Smooth muscle cell of trachea (primary cell): ENCODE data around the gene E2F6. TPM values are rescaled to one million over a fixed set of nuclear protein-coding genes. Genes with fewer than 3 reads are reported as not detected.

Source experiments
- total RNA-seq: library from RNA; depleted of rRNA; stranded (reverse); fragments of >200 nt; gene quantifications from 2 replicates; pipeline ENCODE4 v1.2.1, GENCODE V29; 2014

The E2F6 gene
- total RNA-seq: 8.4 and 10.3 TPM in 2 replicates

GRCh38 chr2:11465485-11466306 is at the start of gene E2F6:
TSS of gene E2F6 (minus strand) at chr2:11466161. CDS start at chr2:11465879, 282 bp downstream.

Other genes with a start within 250 kb of the E2F6 start
- gene ROCK2, start 121.5 kb downstream of the E2F6 start, total RNA-seq: 42.0 and 57.3 TPM in 2 replicates
- 0.44 and 2.2 TPM in 2 replicates for gene GREB1, start 67.9 kb upstream of the E2F6 start, total RNA-seq
- gene NTSR2, start 204.0 kb upstream of the E2F6 start, total RNA-seq: not detected in 2 replicates